Parathyroid adenoma (tissue), 2 donors: ENCODE results near the gene EPB41L4B.

Source experiments
- H2AFZ ChIP-seq: fragments of 300-600 bp; sonication (generic); one replicate; pipeline ENCODE4 v1.7.0; 2017; ENCODE audit warnings: antibody characterized with exemption, mild to moderate bottlenecking
- H3K27ac ChIP-seq: fragments of 300-600 bp; sonication (generic); one replicate; pipeline ENCODE4 v1.7.0; 2017
- H3K27me3 ChIP-seq: fragments of 300-600 bp; sonication (generic); one replicate; pipeline ENCODE4 v1.7.0; 2017; ENCODE audit warnings: low read length; ENCODE audit not compliant: control insufficient read depth, insufficient read depth
- H3K36me3 ChIP-seq: fragments of 300-600 bp; sonication (generic); one replicate; pipeline ENCODE4 v1.7.0; 2017; ENCODE audit warnings: low read length; ENCODE audit not compliant: control insufficient read depth, insufficient read depth
- H3K4me1 ChIP-seq: fragments of 300-600 bp; sonication (generic); one replicate; pipeline ENCODE4 v1.7.0; 2017; ENCODE audit warnings: control low read depth
- H3K4me2 ChIP-seq: fragments of 300-600 bp; sonication (generic); one replicate; pipeline ENCODE4 v1.7.0; 2017; ENCODE audit warnings: low read length
- H3K4me3 ChIP-seq: fragments of 300-600 bp; sonication (generic); one replicate; pipeline ENCODE4 v1.7.0; 2017; ENCODE audit warnings: low read depth, low read length
- H3K79me2 ChIP-seq: fragments of 300-600 bp; sonication (generic); one replicate; pipeline ENCODE4 v1.7.0; 2017; ENCODE audit warnings: control low read depth
- H3K9ac ChIP-seq: fragments of 300-600 bp; sonication (generic); one replicate; pipeline ENCODE4 v1.7.0; 2017; ENCODE audit warnings: mild to moderate bottlenecking
- H3K9me3 ChIP-seq: fragments of 300-600 bp; sonication (generic); one replicate; pipeline ENCODE4 v1.7.0; 2017; ENCODE audit warnings: low read length; ENCODE audit not compliant: control insufficient read depth
- TF ChIP-seq, protein P1 (sequence below): fragments of 300-600 bp; sonication (generic); IDR thresholded peaks from one replicate; pipeline ENCODE4 v1.7.0; 2017; ENCODE audit warnings: antibody characterized with exemption, mild to moderate bottlenecking
- donor health status: primary hyperparathyroidism.

EPB41L4B gene

DNA sequence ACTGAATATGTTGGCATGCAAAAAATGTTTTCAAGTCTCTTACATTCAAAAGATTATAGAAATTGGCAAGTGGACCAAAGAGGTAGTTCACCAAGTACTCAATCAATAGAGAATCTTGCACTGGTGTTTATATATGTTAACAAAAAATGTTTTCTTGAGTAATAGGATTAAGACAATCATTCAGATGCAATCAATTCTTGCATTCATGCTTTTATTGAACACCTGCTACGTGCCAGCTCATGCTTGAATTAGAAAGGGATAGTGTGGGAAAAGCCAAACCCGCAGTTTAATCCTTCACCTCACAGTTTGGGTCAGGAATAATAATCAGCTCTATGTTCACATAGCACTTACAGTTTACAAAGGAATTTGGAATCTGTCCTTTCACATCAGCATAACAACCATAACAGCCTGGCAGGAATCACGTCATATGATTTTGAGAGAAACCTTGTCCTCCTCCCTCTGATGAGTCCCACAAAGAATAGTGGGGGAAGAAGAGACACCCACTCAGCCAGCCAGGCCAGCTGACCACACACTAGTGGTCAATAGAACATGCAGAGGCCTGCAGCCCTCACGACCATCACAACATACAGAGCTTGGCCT lies 117.0 kb downstream of the EPB41L4B start:
- no peak overlapping the region for H3K9ac ChIP-seq
- H3K27ac ChIP-seq = no peak overlapping the region
- H3K4me3 ChIP-seq = no peak overlapping the region
- no peak overlapping the region for H2AFZ ChIP-seq
- no peaks in the 10 kb centered on the region for H3K36me3 ChIP-seq
- H3K9me3 ChIP-seq = no peaks in the 10 kb centered on the region
- H3K4me1 ChIP-seq = no peaks in the 10 kb centered on the region
- no peak overlapping the region for H3K4me2 ChIP-seq
- TF ChIP-seq, protein P1, sequence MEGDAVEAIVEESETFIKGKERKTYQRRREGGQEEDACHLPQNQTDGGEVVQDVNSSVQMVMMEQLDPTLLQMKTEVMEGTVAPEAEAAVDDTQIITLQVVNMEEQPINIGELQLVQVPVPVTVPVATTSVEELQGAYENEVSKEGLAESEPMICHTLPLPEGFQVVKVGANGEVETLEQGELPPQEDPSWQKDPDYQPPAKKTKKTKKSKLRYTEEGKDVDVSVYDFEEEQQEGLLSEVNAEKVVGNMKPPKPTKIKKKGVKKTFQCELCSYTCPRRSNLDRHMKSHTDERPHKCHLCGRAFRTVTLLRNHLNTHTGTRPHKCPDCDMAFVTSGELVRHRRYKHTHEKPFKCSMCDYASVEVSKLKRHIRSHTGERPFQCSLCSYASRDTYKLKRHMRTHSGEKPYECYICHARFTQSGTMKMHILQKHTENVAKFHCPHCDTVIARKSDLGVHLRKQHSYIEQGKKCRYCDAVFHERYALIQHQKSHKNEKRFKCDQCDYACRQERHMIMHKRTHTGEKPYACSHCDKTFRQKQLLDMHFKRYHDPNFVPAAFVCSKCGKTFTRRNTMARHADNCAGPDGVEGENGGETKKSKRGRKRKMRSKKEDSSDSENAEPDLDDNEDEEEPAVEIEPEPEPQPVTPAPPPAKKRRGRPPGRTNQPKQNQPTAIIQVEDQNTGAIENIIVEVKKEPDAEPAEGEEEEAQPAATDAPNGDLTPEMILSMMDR = no peak
- H3K79me2 ChIP-seq = no peaks in the 10 kb centered on the region
- H3K27me3 ChIP-seq = no peaks in the 10 kb centered on the region

DNA sequence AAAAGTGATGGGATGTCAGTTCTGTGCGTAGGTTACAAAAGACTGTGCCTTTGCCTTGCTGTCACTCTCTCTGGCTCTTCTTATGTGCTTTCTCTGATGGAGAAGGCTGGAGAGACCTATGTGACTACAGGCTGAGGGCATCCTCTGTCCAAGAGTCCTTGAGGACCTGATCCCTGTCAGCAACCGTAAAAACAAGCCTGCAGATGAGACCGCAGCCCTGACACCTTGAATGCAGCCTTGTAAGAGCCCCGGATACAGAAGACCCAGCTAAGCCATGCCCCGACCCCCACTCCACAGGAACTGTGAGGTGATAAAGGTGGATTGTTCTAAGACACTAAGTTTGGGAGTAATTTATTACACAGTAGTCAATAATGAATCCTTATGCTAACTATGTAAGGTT lies 121.2 kb downstream of the EPB41L4B start:
- Histone ChIP-seq H3K27me3 (no peaks in the 10 kb centered on the region), H3K4me3 (no peak overlapping the region)

DNA sequence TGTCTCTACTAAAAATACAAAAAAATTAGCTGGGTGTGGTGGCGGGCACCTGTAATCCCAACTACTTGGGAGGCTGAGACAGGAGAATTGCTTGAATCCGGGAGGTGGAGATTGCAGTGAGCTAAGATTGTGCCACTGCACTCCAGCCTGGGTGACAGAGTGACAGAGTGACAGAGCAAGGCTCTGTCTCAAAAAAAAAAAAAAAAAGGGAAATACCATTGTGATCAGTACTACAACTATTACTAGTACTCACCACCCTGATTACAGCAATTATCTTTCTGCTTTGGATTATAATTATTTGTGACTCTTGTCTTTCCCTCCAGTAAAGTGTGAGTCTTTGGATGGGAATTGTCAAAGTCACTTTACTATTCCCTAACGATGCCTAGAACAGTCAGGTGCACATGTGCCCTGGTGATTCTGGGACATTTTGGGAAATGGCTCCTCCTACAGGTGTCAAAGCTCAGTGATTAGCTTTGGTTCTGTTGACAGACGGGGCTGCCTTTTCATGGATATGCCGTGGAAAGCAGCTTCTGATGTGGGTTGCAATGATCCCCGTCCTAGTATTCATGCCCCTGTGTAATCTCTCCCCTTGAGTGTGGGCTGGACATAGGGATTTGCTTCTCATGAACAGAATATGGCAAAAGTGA lies 122.0 kb downstream of the EPB41L4B start:
- no peak overlapping the region for H3K4me3 ChIP-seq
- no peak overlapping the region for H3K27ac ChIP-seq
- H3K36me3 ChIP-seq = no peaks in the 10 kb centered on the region
- TF ChIP-seq, protein P1 = no peak
- H3K9ac ChIP-seq = no peak overlapping the region
- no peaks in the 10 kb centered on the region for H3K9me3 ChIP-seq
- H3K4me2 ChIP-seq = no peak overlapping the region
- H2AFZ ChIP-seq = no peak overlapping the region
- no peaks in the 10 kb centered on the region for H3K4me1 ChIP-seq
- H3K27me3 ChIP-seq = no peaks in the 10 kb centered on the region
- no peaks in the 10 kb centered on the region for H3K79me2 ChIP-seq

More for the DNA sequence above, 121.2 kb downstream of the EPB41L4B start:
- Histone ChIP-seq H3K9ac (no peak overlapping the region), H3K36me3 (no peaks in the 10 kb centered on the region), H3K9me3 (no peaks in the 10 kb centered on the region), H3K4me1 (no peaks in the 10 kb centered on the region), H2AFZ (no peak overlapping the region), H3K27ac (no peak overlapping the region), H3K4me2 (no peak overlapping the region), H3K79me2 (no peaks in the 10 kb centered on the region)
- TF ChIP-seq, protein P1 = no peak

DNA sequence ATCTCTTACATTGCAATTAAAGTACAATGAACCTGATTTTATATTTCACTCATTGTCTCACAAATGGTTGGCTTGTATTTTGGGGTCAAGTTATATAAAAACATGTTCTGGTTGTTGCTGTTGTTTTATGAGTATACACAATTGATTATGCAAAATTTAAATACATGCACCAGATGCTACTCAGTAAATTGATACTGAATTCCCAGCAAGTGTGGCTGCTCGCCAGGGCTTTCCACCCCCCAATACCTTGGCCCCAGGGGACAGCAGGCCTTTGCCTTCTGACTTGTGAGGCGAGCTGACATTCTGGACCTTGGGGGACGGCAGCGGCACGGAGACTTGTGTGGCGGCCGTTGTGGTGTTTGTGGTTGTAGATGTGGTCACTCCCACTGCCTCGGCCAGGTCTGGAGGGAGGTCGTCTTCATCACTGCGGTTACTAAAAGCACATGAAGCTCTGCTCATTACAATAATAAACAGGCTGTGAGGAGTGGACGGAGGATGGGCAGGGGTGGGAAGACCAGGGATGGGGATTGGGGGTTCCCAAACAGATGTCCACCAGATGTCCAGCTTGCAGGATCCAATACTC lies 126.8 kb downstream of the EPB41L4B start:
- H2AFZ ChIP-seq = no peak overlapping the region
- no peaks in the 10 kb centered on the region for H3K36me3 ChIP-seq
- no peak overlapping the region for H3K9ac ChIP-seq
- H3K27me3 ChIP-seq = no peaks in the 10 kb centered on the region
- H3K79me2 ChIP-seq = no peaks in the 10 kb centered on the region
- no peak overlapping the region for H3K4me3 ChIP-seq
- H3K4me1 ChIP-seq = no peaks in the 10 kb centered on the region
- TF ChIP-seq, protein P1 = no peak
- H3K4me2 ChIP-seq = no peak overlapping the region
- no peak overlapping the region for H3K27ac ChIP-seq
- no peaks in the 10 kb centered on the region for H3K9me3 ChIP-seq
